Endodermal cell (in vitro differentiated cells): ENCODE data around the gene ROBO4. TPM values are rescaled to one million over a fixed set of nuclear protein-coding genes. Genes with fewer than 3 reads are reported as not detected.
A peak's percentile ranks its signal among the peaks of the same experiment; 100 is the strongest.

Source experiments
- DNase-seq: peaks from one replicate; pipeline ENCODE4 v3.0.0-alpha.2; 2017
- H3K27ac ChIP-seq: 2 replicates; pipeline ENCODE4 v1.5.1; 2013; ENCODE audit warnings: mild to moderate bottlenecking, low read depth, low read length, moderate library complexity
- H3K27me3 ChIP-seq: 2 replicates; pipeline ENCODE4 v1.6.1; 2013; ENCODE audit warnings: mild to moderate bottlenecking, low read length, moderate library complexity; ENCODE audit not compliant: insufficient read depth, control insufficient read depth, poor library complexity, severe bottlenecking
- H3K36me3 ChIP-seq: 2 replicates; pipeline ENCODE4 v1.7.0; 2013; ENCODE audit warnings: mild to moderate bottlenecking, low read length, moderate library complexity; ENCODE audit not compliant: control insufficient read depth, insufficient read depth
- H3K4me1 ChIP-seq: one replicate; pipeline ENCODE4 v1.7.0; 2013; ENCODE audit warnings: low read length; ENCODE audit not compliant: control insufficient read depth, insufficient read depth
- H3K4me3 ChIP-seq: 2 replicates; pipeline ENCODE4 v1.5.1; 2013; ENCODE audit warnings: mild to moderate bottlenecking, low read length, moderate library complexity
- H3K9ac ChIP-seq: 2 replicates; pipeline ENCODE4 v1.6.1; 2013; ENCODE audit warnings: mild to moderate bottlenecking, low read length, moderate library complexity; ENCODE audit not compliant: poor library complexity, severe bottlenecking; ENCODE audit errors: extremely low read depth
- H3K9me3 ChIP-seq: 2 replicates; pipeline ENCODE4 v1.6.1; 2013; ENCODE audit warnings: mild to moderate bottlenecking, low read length, moderate library complexity; ENCODE audit not compliant: control insufficient read depth
- H3K27ac Mint-ChIP-seq: 2 replicates; pipeline ENCODE4 v1.8.0; 2020; ENCODE audit warnings: mixed read lengths
- H3K27me3 Mint-ChIP-seq: 2 replicates; pipeline ENCODE4 v1.8.0; 2021; ENCODE audit warnings: mild to moderate bottlenecking, mixed read lengths; ENCODE audit not compliant: insufficient read depth
- H3K36me3 Mint-ChIP-seq: 2 replicates; pipeline ENCODE4 v1.8.0; 2020; ENCODE audit warnings: low read depth, mixed read lengths
- H3K4me1 Mint-ChIP-seq: 2 replicates; pipeline ENCODE4 v1.8.0; 2020; ENCODE audit warnings: mixed read lengths
- H3K4me3 Mint-ChIP-seq: 2 replicates; pipeline ENCODE4 v1.8.0; 2020; ENCODE audit warnings: mild to moderate bottlenecking, moderate library complexity, mixed read lengths
- H3K9me3 Mint-ChIP-seq: 2 replicates; pipeline ENCODE4 v1.8.0; 2020; ENCODE audit warnings: mild to moderate bottlenecking, mixed read lengths
- CTCF ChIP-seq: fragments of 200-600 bp; sonication (generic); conservative IDR thresholded peaks from 2 replicates; pipeline ENCODE4 v1.5.0; 2021; ENCODE audit warnings: antibody characterized with exemption, mild to moderate bottlenecking
- WGBS, 2 experiments: methylation state at CpG; one replicate each; pipeline versions ENCODE4 v1.1.5 to v1.1.7; 2013; ENCODE audit warnings: missing lambda C conversion rate in 2 of 2, mixed read lengths in 1 of 2; ENCODE audit not compliant: insufficient coverage in 1 of 2, insufficient read length in 1 of 2; 5-methylcytosine and 5-hydroxymethylcytosine counted together
- total RNA-seq, 2 donors: library from RNA; stranded (reverse); fragmentation: NEBNext Ultra II Directional in 1 of 2; extraction: Animal tissue kit (Norgen Biotek cat#: 25700) in 1 of 2; gene quantifications; 2 replicates in 1 of 2; 3 replicates in 1 of 2; pipeline ENCODE4 v1.2.1, GENCODE V29; 2021

ROBO4 gene
- total RNA-seq, 2 donors from 2014 or later, result 0.59 TPM; not detected in 1

GRCh38 chr11:124938206-124938765 lies 40.6 kb upstream of the ROBO4 start:
- H3K36me3 Mint-ChIP-seq, result no peaks in the 10 kb centered on the region
- no peak overlapping the region for H3K27ac Mint-ChIP-seq
- H3K4me1 Mint-ChIP-seq, result no peaks in the 10 kb centered on the region
- no peak for DNase-seq
- no peak overlapping the region for H3K4me3 ChIP-seq
- H3K4me3 Mint-ChIP-seq, result no peak overlapping the region
- no peaks in the 10 kb centered on the region for H3K9me3 ChIP-seq
- H3K27me3 Mint-ChIP-seq, result peaks cover 43% of the 10 kb centered on the region
- H3K4me1 ChIP-seq, result no peaks in the 10 kb centered on the region
- no peaks in the 10 kb centered on the region for H3K9me3 Mint-ChIP-seq
- no peak for TF ChIP-seq CTCF
- no peaks in the 10 kb centered on the region for H3K36me3 ChIP-seq
- no peak overlapping the region for H3K9ac ChIP-seq
- 89 to 94% methylated on average over 4 to 5 of the region's 6 CpGs for WGBS, 2 experiments
- H3K27me3 ChIP-seq, result peaks cover 34% of the 10 kb centered on the region
- no peak overlapping the region for H3K27ac ChIP-seq

- no peaks in the 10 kb centered on the region for H3K4me1 Mint-ChIP-seq
- no peaks in the 10 kb centered on the region for H3K9me3 Mint-ChIP-seq
- no peak overlapping the region for H3K4me3 Mint-ChIP-seq
- TF ChIP-seq CTCF, result no peak
- H3K27me3 ChIP-seq, result peaks cover 32% of the 10 kb centered on the region
- H3K27me3 Mint-ChIP-seq, result peaks cover 37% of the 10 kb centered on the region
- H3K9me3 ChIP-seq, result no peaks in the 10 kb centered on the region
- WGBS, 2 experiments, result 84% methylated on average over 3 of the region's 3 CpGs; no CpG with 5 or more reads in 1 of the 2 experiments
- H3K27ac Mint-ChIP-seq, result no peak overlapping the region
- H3K9ac ChIP-seq, result no peak overlapping the region
- H3K4me3 ChIP-seq, result no peak overlapping the region
- H3K27ac ChIP-seq, result no peak overlapping the region
- no peaks in the 10 kb centered on the region for H3K4me1 ChIP-seq
- DNase-seq, result no peak
- no peaks in the 10 kb centered on the region for H3K36me3 ChIP-seq
- H3K36me3 Mint-ChIP-seq, result no peaks in the 10 kb centered on the region
Observed at GRCh38 chr11:124937336-124937935, 39.8 kb upstream of the ROBO4 start.

- peaks cover 30% of the 10 kb centered on the region for H3K27me3 Mint-ChIP-seq
- 89 to 92% methylated on average over 13 to 18 of the region's 18 CpGs for WGBS, 2 experiments
Observed at GRCh38 chr11:124935548-124936514, 38.2 kb upstream of the ROBO4 start, which contains the start of gene HEPACAM. Gene HEPACAM (minus strand): TSS chr11:124936047. CDS start chr11:124936006, 41 bp downstream.

More at GRCh38 chr11:124935548-124936514, 38.2 kb upstream of the ROBO4 start, which contains the start of gene HEPACAM:
- H3K4me1 Mint-ChIP-seq, result no peaks in the 10 kb centered on the region
- H3K4me3 Mint-ChIP-seq, result no peak within 1 kb of the TSS
- DNase-seq, result no peak
- H3K27me3 ChIP-seq, result peaks cover 32% of the 10 kb centered on the region
- no peaks in the 10 kb centered on the region for H3K36me3 Mint-ChIP-seq
- no peak within 1 kb of the TSS for H3K9ac ChIP-seq
- H3K27ac Mint-ChIP-seq, result no peak within 1 kb of the TSS
- no peaks in the 10 kb centered on the region for H3K9me3 ChIP-seq
- no peaks in the 10 kb centered on the region for H3K9me3 Mint-ChIP-seq
- H3K27ac ChIP-seq, result no peak within 1 kb of the TSS
- H3K4me3 ChIP-seq, result no peak within 1 kb of the TSS
- H3K36me3 ChIP-seq, result no peaks in the 10 kb centered on the region
- no peaks in the 10 kb centered on the region for H3K4me1 ChIP-seq
- peak; percentile 9 for TF ChIP-seq CTCF
